Ishikawa (cell line): Measurements from ENCODE around the gene SQSTM1.

Experiments used
- CEBPB ChIP-seq: IDR thresholded peaks from 2 replicates; pipeline ENCODE4 v1.6.1; 2012
- CREB1 ChIP-seq: IDR thresholded peaks from 2 replicates; pipeline ENCODE4 v1.6.1; 2012; ENCODE audit warnings: low read depth
- EGR1 ChIP-seq: IDR thresholded peaks from 2 replicates; pipeline ENCODE4 v1.6.1; 2012
- EP300 ChIP-seq: IDR thresholded peaks from 2 replicates; pipeline ENCODE4 v1.6.1; 2012; ENCODE audit warnings: borderline replicate concordance
- FOXM1 ChIP-seq: IDR thresholded peaks from 2 replicates; pipeline ENCODE4 v1.6.1; 2012; ENCODE audit warnings: low read depth, borderline replicate concordance
- MAX ChIP-seq: IDR thresholded peaks from 2 replicates; pipeline ENCODE4 v1.6.1; 2012
- NFIC ChIP-seq: IDR thresholded peaks from 2 replicates; pipeline ENCODE4 v1.6.1; 2012
- RAD21 ChIP-seq: IDR thresholded peaks from 2 replicates; pipeline ENCODE4 v1.6.1; 2012; ENCODE audit warnings: low read depth
- REST ChIP-seq: IDR thresholded peaks from 2 replicates; pipeline ENCODE4 v1.6.1; 2012; ENCODE audit warnings: low read depth, mild to moderate bottlenecking
- TAF1 ChIP-seq: IDR thresholded peaks from 2 replicates; pipeline ENCODE4 v1.6.1; 2012; ENCODE audit warnings: low read depth, mild to moderate bottlenecking
- TCF12 ChIP-seq: IDR thresholded peaks from 2 replicates; pipeline ENCODE4 v1.6.1; 2012; ENCODE audit warnings: low read depth
- TEAD4 ChIP-seq: IDR thresholded peaks from 2 replicates; pipeline ENCODE4 v1.6.1; 2012
- USF1 ChIP-seq: IDR thresholded peaks from 2 replicates; pipeline ENCODE4 v1.6.1; 2012
- YY1 ChIP-seq: IDR thresholded peaks from 2 replicates; pipeline ENCODE4 v1.6.1; 2012; ENCODE audit warnings: low read depth
- ZBTB7A ChIP-seq: IDR thresholded peaks from 2 replicates; pipeline ENCODE4 v1.6.1; 2012; ENCODE audit warnings: low read depth

The SQSTM1 gene

GRCh38 chr5:179869101-179869500 lies 48.4 kb downstream of the SQSTM1 start:
- no peak for TF ChIP-seq RAD21
- TF ChIP-seq REST: no peak
- TF ChIP-seq FOXM1: no peak
- TF ChIP-seq CREB1: no peak
- no peak for TF ChIP-seq EP300
- no peak for TF ChIP-seq EGR1
- TF ChIP-seq YY1: no peak

- no peak for TF ChIP-seq REST
- TF ChIP-seq EGR1: no peak
- TF ChIP-seq EP300: no peak
- TF ChIP-seq TCF12: no peak
- no peak for TF ChIP-seq TAF1
- no peak for TF ChIP-seq NFIC
- TF ChIP-seq RAD21: no peak
- TF ChIP-seq TEAD4: no peak
- no peak for TF ChIP-seq MAX
- no peak for TF ChIP-seq FOXM1
- TF ChIP-seq CEBPB: no peak
- no peak for TF ChIP-seq YY1
- no peak for TF ChIP-seq CREB1
- no peak for TF ChIP-seq ZBTB7A
- no peak for TF ChIP-seq USF1
Measured at GRCh38 chr5:179869641-179870402, 49.1 kb downstream of the SQSTM1 start.

- TF ChIP-seq ZBTB7A (no peak), RAD21 (no peak), NFIC (no peak), EGR1 (no peak), TEAD4 (no peak), TCF12 (no peak), CREB1 (no peak), REST (no peak), TAF1 (no peak), FOXM1 (no peak), USF1 (no peak), MAX (no peak)
Measured at GRCh38 chr5:179870403-179870903, 49.7 kb downstream of the SQSTM1 start.

GRCh38 chr5:179870952-179871351 lies 50.2 kb downstream of the SQSTM1 start:
- no peak for TF ChIP-seq TEAD4
